ENCODE measurements around the gene COL20A1.
A peak's percentile ranks its signal among the peaks of the same experiment; 100 is the strongest.

COL20A1 gene

DNA sequence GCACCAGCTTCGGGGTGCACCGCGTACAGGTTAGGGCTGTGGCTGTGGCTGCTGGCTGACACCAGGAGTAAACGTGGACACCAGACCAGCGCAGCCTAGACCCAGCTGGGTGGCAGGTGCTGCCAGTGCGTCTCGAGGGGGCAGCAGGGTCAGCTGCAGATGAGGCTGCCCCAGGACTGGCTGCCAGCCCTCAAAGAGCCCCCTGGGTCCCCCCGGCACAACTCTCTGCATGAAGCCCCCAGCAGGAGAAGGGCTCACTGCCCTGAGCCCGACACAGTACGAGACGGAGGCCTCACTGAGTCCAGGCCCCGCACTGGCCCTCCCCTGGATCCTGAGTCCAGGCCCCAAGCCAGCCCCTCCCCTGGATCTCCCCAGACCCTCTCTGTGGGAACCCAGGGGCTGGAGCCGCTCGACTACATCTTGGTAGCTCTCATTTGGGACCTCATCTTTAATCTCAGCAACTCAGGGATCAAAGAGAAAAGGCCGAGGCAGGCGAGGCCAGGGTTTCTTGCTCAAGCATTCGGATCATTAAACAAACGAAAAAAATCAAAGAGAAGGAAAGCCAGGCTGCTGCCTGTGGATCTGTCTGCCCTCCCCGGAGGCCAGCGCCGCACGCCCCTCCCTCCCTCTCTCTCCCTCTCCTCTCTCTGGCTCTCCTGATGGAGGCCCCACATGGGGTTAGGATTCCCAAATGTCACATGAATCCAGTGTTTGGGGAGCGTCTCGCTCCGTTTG, 31.8 kb upstream of the COL20A1 start:
- DNase-seq: no peak

DNA sequence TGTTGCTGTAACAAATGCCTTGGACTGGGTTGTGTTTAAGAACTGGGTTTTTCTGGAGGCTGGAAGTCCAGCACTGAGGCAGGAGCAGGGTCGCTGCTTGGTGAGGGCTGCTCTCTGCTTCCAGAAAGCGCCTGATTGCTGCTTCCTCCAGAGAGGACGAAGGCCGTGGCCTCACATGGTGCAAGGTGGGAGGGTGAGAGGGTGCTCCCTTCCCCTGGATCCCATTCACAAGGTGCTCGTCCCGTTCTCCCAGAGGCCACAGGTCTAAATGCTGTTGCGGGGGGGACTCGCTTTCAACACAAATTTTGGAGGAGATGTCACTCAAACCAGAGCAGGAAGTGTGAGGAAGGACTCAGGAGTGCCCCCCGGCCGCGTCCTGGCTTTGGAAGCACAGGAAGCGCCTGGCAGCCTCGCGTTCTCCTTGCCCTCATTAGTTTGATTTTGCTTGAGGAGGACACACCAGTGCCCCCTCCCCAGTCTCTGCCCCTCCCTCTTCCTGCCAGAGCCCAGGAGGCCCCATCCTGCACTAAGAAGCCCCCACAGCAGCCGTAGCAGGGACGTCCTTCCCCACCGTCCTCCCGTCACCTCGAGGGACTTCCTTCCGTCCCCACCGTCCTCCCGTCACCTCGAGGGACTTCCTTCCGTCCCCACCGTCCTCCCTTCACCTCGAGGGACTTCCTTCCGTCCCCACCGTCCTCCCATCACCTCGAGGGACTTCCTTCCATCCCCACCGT, 31.0 kb upstream of the COL20A1 start:
- no peak for DNase-seq

DNA sequence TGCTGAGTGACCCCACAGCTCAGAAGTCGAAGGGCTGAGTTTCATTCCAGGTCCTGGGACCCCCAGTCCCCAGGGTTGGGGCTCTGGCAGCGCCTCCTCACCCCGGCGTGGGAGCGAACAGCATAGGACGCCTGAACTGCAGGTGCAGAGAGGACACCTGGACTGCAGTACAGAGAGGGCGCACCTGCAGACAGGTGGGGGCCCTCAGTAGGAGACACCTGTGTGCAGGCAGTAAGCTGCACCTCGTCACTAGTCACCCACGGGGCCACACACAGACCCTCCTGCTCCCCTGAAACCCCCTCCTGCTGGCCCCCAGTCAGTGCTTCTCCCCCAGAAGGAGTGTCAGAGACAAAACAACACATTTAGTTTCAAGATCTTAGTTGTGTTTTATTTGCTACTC, 30.1 kb upstream of the COL20A1 start:
- no peak for DNase-seq

DNA sequence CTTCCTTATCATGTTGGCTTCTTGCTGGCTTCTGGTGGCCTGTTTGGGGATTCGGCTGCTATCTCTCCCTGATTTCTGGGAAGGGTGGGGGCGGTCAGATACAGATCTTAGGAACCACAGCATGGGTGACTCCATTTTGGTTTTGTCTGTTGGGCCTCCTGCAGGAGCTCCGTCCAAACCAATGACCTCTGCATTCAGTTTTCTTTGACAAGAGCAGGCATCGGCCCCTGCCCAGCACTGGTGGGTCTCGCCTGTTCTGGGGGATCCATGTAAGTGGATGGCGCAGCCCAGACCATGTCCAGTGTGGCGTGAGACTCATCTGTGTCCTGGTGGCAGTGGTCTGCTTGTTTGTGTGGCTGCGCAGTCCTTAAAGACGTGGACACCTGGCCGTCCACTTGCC, 29.0 kb upstream of the COL20A1 start:
- DNase-seq: no peak

DNA sequence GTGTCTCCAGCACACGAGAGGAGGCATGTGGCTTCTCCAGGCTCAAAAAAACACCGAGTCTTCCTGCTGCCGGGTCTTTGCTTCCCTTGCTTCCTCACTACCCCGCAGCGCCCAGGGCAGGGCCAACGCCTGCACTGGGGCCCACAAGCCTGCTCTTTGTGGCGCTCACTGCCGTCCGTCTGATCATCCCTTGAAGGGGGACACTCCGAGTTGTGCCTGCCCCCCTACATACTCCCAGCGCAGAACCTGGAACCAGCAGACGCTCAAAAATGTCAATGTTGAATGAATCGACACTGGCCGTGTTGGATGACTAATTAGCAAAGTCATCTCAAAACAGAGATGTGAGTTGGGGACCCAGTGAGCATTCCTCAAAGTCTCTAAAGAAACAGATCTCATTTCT, 28.5 kb upstream of the COL20A1 start:
- DNase-seq: no peak

DNA sequence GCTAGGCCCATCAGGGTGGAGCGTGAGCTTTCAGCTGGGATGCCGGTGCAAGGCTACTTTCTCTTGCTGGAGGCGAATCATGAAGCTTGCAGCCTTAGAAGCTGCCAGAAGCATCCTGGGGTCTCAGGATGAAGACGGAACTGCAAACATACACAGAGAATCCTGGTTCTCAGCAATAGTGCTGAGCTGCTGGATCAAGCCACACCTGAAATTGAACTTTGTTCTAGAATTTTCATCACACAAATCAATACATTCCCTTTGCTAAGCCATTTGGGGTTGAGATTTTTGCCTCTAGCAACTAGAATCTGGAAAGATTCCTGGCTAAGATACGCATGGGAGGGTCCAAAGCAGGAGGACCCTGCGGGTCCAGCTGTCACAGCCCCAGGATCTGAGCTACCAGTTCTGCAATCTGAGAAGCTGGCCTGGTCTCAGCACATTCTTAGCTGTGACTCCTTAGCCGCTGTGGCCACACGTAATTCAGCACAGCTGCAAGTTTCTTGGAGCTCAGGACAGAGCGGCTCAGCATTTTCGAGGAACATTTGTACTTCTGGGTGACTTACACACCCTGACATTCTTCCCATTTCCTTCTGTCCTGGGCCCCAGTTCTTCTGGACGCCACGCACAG, 27.0 kb upstream of the COL20A1 start:
- DNase-seq: no peak

DNA sequence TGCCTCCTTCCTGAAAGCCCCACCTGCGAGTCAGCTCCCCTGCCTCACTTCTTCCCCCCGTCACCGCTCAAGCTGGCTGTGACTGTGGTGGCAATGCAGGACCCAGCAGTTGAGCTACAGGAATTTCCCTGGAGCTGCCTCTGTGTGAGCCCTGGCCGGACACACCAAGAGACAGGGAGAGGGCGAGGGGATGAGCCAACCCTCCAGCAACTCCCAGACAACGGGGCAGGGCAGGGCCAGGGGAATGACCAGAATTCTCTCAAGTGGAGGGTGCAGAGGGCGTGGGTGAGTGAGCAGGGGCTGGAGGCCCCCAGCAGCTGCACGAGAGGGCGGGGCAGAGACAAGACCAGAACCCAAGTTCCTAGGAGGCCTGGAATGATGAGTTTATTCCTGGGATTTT, 25.3 kb upstream of the COL20A1 start:
- no peak for DNase-seq

DNA sequence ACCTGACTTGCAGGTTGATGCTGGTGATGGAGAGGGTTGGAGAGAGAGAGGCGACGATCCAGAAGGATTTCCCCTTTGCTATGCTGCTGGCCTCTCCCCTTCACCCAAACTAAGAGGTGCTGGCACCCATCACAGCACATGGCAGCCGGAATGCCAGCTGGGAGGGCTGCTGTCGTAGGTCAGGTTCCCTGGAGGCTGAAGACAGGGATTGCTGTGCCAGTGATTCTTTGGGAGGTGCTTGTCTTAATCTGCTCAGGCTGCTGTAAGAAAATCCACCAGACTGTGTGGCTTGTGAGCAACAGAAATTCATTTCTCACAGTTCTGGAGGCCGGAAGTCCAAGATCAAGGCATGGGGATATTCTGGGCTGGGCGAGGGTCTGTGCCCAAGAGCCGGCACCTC, 24.7 kb upstream of the COL20A1 start:
- DNase-seq: no peak

DNA sequence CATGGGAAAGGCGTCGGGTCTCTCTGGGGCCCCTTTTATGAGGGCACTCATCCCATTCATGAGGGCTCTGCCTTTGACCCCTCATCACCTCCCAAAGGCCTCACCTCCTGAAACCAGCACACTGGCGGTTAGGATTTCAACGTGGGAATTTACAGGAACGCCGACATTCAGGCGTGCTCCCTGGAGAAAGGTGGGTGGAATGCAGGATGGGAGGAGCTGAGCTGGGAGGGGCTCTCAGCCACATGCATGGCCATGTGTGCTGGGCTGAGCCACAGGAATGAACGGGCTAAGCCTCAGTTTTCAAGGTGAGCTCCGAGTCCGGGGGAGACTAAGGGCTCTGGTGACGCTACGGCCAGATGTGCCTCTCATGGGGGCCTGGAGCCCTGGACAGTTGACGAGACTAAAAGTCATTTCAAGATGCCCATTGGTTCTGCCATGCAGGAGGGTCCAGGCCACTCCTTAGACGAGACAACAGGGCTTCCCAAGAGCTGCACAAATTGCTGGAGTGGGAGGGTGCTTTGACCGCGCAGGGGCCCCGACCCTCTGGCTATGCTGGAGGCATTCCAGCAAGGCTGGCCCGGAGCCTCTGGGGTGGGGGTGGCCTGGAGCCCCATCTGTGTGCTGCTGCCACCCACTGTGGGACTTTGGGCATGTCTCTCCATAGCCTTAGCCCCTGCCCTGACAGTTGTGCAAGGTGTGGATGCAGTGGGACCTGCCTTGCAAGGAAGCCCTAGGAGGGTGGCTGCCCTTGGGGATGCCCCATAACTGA, 24.1 kb upstream of the COL20A1 start:
- no peak for DNase-seq

DNA sequence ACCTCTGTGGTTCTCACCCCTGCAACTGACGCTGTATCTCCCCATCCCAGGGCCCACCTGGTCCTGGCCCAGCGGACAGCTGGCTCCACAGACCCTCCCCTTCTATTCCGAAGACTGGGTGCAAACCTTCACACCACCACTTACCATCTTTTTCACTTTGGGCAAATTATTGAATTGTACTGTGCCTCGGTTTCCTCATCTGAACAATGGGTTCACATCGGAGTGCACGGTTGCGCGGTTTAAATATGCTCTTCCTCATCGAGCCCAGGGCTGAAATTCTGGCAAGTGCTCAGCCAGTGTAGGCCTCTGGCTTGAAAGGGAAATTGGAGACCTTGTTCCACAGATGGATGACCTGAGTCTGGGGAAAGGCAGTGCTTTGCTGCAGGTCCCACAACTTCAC, 23.3 kb upstream of the COL20A1 start:
- no peak for DNase-seq

DNA sequence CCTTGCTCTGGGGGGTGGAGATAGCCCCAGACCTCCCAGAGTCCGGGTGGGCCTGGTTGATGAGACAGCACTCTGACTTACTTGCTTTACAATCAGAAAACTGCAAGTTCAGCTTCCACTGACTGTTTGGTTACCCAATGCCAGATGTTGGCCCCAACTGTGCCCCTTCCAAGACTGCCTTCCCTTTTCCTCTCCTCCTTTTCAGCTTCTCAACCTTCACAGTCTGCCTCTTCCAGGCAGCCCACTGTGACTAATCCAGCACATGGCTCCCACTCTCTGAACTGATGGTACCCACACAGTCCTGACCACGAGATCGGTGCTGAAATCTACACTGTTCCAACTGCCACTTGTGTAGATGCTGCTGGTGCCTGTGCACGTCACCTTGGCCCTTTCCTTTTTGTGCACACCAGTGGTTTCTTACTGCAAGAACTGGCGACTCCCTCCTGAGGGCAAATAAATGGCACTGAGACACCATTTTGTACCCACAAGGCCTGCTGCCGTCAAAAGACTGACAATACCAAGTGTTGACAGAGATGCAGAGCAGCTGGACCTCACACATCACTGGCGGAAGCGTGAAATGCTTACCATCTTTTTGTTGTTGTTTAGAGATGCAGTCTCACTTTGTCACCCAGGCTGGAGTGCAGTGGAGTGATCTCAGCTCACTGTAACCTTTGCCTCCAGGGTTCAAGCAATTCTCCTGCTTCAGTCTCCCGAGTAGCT, 22.2 kb upstream of the COL20A1 start:
- DNase-seq: no peak

DNA sequence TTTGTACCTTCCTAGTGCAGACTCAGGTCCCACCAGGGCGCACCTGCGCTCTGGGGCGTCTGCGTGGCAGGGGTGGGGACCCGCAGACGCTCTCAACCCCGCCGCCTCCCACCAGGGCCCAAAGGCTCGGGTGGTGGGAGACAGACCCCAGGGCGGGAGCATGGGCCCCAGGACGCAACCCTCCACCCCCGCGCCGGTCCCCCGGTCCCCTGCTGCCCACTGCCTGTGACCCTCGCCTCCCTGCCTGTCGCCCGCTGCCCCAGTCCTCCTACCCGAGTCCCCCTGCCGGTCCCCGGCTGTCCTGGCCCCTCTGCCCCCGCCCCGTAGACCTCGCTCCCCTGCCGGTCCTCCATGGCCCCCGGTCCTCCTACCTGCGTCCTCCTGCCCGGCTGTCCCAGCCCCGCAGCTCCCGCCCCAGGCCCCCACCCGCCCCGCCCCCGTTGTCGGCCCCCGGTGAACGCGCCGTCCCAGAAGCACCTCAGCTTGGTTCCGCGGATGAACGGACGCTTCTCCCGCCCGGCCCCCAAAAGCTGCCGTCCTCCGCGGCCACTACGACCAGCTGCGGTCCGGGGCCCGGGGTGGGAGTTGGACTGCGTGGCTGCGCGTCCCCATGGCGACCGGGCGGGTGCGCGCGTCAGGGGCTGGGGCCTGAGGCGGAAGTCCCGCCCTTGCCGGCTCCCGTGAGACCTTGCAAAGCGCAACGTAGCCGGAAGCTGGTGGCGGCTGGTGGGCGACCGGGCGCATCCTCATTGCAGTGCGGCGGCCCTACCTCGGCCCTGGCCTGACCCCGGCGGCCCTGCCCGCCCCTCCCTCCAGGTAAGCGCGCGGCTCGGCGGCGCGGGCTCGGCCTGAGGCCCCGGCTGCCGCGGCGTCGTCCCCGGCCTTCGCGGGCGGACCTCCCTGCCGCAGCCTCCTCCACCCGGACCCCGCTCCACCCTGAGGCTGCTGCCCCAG, 20.6 kb upstream of the COL20A1 start, which contains the start of gene ARFGAP1:
TSS of gene ARFGAP1 (plus strand) at position 709 of the 954 bp plus-strand sequence. CDS start 2,768 bp downstream, outside the sequence.
- peak; percentile 90 for DNase-seq

DNA sequence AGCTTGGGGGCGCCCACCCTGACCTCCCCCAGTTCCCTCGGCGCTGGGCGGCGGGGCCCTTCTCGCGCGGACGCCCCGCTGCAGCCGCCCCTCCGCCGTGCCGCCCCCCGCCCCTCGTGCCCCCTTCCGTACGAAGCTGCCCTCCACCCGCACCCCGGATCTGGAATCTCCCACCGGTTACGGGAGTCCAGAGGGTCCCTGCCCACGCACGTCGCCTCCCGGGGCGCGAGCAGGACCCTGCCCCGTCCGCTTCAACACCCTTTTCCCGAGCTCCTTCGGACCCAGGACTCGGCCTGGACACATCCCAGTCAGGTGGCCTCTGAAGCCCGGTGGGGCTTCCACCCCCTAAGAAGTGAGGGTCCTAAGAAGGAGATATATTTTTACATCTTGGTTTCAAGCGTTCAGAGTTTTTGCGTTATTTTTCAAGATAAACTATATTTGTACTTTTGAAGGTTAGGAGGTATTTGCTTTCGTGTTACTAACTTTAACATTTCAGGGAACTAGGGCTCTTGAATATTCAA, 19.9 kb upstream of the COL20A1 start:
- no peak for DNase-seq

DNA sequence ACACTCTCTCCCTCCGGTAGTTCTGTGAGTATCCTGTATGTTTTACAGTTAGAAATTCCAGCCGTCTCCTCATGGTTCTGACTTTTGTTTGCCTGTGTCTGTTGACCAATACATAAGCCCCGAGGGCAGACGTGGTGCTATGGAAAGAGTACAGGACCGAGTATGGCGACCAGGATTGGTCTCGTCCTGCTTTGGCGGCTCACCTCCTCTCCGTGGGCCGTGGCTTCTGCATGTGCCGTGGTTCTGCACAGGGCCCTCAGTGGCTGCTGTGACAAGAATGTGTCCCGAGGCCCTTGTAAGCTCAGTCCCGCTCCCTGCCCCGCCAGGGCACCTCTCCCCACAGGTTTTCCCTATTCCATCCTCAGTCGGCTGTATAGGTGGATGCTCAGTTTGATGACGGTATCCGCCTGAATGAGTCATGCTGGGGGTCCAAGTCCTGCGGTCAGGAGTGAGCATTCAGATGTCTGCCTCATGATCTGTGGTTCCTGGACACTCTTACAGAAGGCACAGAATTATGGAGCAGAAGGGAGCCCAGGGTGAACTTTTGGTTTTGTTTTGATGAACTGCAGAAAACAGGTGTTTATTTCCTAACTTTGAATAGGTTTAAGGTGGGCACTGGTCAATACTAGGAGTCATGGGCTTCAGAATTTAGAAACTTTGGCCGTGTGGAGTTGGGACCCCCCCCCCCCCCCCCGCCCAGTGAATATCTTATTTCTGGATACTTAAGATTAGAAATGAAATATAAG, 19.2 kb upstream of the COL20A1 start:
- no peak for DNase-seq

DNA sequence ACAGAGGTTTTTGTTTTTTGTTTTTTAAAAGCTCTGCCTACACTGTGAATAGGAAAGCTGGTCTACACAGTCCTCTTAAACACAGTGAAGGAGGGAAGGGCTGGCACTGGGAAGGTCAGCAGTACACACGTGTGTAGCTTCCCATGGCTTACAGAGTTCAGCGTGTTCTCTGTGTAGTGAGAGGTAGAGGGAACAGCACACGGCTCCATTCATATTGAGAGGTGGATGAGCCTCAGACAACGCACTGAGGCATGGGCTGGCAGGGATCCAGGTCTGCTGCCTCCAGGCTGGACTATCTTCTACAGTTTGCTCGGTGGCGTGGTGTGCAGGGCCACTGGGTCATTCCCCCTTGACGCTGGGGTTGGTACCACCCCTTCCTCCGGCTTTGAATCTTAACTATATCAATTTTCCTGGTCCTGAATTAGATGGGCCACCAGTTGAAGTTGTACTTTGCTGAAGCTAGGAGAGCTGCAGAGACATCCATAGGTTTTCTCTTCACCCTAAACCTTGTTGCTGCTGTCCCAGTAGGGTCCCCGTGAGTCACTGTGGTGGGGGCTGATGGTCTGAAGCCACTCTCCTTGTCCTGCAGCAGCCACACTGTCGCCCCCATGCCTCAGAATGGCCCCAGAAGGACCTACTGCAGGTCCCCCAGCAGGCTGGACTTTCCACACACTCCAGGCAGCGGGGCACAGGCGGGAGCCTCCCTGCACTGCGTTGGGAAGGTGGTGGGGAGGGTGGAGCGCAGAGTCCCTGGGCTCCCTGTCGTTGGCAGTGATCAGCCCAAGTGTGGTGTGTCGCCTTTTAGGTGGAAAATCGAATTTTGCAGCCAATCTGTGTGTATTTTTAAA, 18.4 kb upstream of the COL20A1 start:
- no peak for DNase-seq

DNA sequence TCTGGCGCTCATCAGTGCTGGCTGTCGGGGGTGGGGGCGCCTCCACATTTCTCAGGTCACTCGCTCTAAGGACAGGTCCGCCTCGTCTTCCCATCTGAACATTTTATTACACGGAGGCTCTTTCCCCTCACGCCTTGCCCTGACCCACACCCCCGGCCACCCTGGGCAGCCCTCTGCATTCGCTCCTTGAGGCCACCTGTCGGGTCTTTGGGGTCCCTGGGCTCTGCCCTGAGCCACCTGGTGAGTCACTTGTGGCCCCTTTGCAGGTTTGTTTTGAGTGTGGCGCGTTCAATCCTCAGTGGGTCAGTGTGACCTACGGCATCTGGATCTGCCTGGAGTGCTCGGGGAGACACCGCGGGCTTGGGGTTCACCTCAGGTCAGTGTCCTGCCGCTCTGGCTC, 17.2 kb upstream of the COL20A1 start:
- DNase-seq: no peak

DNA sequence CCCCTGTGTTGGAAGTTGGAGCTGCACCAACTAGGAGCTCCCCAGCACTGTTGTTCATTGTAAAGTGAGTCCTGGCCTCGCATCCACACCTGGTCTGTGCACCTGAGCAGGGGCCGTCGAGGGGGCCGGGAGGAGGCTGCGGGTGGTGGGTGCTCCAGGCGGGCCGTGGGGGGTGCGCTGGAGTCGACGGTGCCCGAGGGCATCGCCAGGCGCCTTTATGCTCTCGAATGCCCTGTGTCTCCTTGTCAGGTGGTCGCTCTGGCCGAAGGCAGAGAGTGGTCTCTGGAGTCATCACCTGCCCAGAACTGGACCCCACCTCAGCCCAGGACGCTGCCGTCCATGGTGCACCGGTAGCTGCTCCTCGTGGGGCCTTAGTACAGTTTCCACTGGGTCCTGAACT, 16.0 kb upstream of the COL20A1 start:
- DNase-seq: no peak

DNA sequence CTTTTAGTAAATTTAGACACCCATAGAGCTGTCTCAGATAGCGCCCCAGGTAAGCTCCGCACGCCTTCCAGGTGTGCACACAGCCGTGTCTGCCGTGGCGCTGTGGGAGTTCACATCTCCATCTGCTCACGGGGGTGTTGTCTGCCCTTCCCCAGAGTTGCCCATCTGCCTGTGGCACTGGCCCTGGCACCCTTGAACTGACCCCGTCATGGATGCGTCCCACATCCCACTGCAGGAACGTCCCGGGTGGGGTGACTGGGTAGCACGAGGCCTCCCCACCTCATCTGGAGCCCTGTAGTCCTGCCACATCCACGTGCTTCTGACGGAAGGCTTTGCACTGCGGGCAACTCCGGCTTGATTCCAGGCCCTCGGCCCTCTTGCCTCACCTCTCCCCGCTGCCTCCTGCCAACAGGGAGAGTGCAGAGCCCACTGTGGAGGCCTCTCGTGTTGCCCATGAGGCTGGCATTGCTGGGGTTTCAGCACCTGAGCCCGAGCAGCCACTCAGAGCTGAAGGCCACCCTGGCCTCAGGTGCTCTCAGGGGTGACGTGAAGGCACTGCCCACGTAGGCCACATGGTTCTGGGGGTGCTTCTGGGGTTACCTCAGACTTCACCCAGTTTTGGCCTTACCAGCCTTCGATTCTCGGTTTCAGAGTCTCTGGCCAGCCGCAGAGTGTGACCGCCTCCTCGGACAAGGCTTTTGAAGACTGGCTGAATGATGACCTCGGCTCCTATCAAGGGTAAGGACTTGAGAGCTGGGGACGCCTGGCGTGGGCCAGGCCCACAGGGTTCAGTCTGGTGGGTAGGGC, 15.3 kb upstream of the COL20A1 start:
- no peak for DNase-seq

All from CD4-positive, alpha-beta T cell treated with Interleukin-17A for 4 hours (primary cell).